ENCODE data around the gene LARGE1.

GRCh38 chr22:33969045-33969444, 48.8 kb upstream of the LARGE1 start:
- TF ChIP-seq CTCF (IDR thresholded peaks at IDR 0.05) (no peak), SIN3A (IDR thresholded peaks at IDR 0.05; ENCODE audit: borderline replicate concordance, insufficient read depth, low read depth, low read length) (no peak), POLR2AphosphoS5 (IDR thresholded peaks at IDR 0.05; ENCODE audit: low read depth, low read length) (no peak)

All from Panc1 (cell line).